Sigmoid colon (tissue), 4 donors: ENCODE measurements around the gene RHOA.

Source experiments
- CTCF ChIP-seq, 4 experiments: fragments of 450-650 bp in 3 of 4; fragments of 200-600 bp in 1 of 4; IDR thresholded peaks; one replicate each; pipeline ENCODE4 v1.5.1; 2016 to 2019; ENCODE audit warnings: antibody characterized with exemption in 4 of 4, mild to moderate bottlenecking in 3 of 4, moderate library complexity in 2 of 4
- EP300 ChIP-seq, 4 donors: sonication (generic); formaldehyde crosslinking; IDR thresholded peaks; one replicate each; pipeline ENCODE4 v1.6.1; 2017; ENCODE audit warnings: antibody characterized with exemption in 4 of 4
- POLR2A ChIP-seq, 2 donors: fragments of 450-650 bp; IDR thresholded peaks; one replicate each; pipeline ENCODE4 v1.6.1; 2016; ENCODE audit warnings: antibody characterized with exemption in 2 of 2, mild to moderate bottlenecking in 2 of 2, moderate library complexity in 2 of 2
- POLR2AphosphoS5 ChIP-seq, 4 donors: sonication (generic); formaldehyde crosslinking; IDR thresholded peaks; one replicate each; pipeline ENCODE4 v1.6.1; 2017; ENCODE audit warnings: antibody characterized with exemption in 4 of 4

GRCh38 chr3:49339941-49340800 lies 71.6 kb downstream of the RHOA start, which contains the start of gene USP4:
- TF ChIP-seq CTCF (IDR thresholded peaks at IDR 0.05) (peak; percentile 6 to 15 (median 13)), EP300 (IDR thresholded peaks at IDR 0.05) (peak in 1 of 4 donors; percentile 2), POLR2A (IDR thresholded peaks at IDR 0.05) (peak in 1 of 2 donors; percentile 45), POLR2AphosphoS5 (IDR thresholded peaks at IDR 0.05) (peak; percentile 54 to 86 (median 82))
